Measurements from ENCODE around the gene PGM2.
"Not testable (repeated sequence)": the region's sequence is repeated elsewhere in the genome, so short reads cannot be mapped to it uniquely, and the experiment has no call there.

The PGM2 gene

GRCh38 chr4:37820458-37820857 is 6.0 kb upstream of the PGM2 start:
- not testable (repeated sequence) for DNase-seq

DNA sequence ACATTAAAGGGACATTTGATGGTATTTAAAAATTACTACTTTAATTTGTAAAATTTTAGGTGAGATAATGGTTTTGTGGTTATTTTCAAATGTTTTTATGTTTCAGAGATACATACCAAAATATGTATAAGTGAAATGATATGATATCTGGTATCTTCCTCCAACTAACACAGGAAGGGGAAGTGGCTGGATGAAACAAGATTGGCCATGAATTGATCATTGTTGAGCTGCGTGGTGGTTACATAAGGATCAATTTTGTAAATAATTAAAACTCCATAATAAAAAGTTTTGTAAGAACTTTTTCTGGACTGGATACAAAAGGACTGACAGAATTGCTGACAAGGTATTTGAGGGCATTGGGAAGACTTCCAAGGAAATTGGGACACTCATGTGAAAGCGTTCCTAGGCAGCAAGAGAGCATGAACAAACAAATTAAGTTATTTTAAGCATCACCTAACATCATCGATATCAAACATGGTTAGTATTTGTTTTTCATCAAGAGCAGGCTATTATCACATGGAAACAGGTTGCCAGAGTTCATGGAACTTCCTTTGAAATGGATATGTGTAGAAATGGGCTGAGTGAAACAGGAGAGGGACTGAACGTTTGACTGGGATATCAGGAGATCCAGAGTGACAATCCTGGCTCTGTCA is 4.4 kb upstream of the PGM2 start:
- DNase-seq, result no peak

GRCh38 chr4:37825501-37825900 is 985 bp upstream of the PGM2 start:
- DNase-seq, result not testable (repeated sequence)

DNA sequence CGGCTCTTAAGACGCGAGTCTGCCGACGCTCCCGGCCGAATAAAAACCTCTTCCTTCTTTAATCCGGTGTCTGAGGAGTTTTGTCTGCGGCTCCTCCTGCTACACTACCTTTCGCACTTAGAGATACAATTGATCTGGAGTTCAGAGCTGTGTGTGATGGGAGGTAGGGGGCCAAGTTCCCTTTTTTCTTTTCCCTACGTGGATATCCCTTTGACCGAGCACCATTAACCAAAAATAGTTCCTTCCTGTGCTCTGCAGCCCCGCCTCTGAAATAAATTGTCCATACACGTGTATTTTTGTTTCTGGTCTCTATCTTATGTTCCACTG is 555 bp upstream of the PGM2 start:
- no peak for DNase-seq

GRCh38 chr4:37827030-37827685 is 672 bp downstream of the PGM2 start:
- no peak for DNase-seq

DNA sequence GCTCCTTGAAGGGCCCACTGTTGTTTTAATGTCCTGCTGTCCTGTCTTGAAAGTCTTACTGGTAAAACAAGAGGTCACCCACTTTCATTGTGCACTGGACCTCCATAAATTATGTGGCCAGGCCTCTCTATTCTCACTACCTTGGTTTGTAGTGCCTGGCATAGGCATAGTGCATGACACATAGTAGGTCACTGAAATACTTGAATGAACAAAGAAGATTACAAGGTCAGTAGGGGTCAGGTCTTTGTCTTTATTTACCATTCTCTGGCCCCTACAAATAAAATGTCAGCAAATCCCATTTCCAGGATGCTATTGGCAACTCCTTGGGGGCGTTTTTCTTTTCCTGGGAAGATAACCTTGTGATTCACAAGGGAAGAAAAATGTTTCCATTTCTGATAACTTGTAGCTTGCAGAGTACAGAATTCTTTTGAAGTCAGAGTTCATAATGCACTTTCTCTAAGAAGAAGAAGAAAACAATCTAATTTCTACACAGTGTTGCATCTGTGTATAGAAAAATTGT is 1.4 kb downstream of the PGM2 start:
- DNase-seq, result no peak

DNA sequence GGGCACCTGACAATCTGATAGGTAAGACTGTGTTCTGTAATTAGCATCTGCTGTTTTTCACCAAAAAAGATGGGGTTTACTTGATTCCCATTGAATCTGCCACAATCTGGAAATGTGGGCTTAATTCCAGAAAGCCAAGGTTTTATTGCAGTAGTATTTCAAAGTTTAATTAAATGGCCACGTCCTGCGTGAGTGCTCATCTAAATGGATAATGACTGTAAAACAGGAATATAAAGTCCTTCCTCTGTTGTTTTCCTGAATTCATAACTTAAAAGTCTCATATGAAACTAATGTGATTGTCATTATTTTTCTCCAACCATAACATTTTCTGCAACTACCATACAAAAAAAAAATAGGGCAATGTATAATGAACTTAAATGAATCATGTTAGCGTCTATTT is 2.4 kb downstream of the PGM2 start:
- DNase-seq, result no peak

GRCh38 chr4:37830640-37831039 is 4.2 kb downstream of the PGM2 start:
- no peak for DNase-seq

DNA sequence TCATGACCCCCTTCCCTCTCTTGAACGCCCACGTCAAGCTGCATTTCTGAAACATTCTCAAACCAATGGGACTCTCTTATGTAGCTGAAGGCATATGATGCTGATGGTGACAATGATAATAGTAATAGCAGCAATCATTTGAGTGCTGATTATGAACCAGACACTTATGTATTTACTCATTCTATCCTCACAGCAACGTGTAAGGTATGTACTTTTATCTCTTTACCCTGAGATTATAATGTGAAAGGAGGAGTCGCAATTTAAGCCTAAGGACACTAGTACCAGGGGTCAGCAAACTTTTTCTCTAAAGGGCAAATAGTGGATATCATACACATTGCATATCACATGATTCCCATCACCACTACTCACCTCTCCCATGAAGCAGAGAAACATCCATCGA is 8.5 kb downstream of the PGM2 start:
- DNase-seq, result no peak

GRCh38 chr4:37835806-37836205 is 9.3 kb downstream of the PGM2 start:
- no peak for DNase-seq

DNA sequence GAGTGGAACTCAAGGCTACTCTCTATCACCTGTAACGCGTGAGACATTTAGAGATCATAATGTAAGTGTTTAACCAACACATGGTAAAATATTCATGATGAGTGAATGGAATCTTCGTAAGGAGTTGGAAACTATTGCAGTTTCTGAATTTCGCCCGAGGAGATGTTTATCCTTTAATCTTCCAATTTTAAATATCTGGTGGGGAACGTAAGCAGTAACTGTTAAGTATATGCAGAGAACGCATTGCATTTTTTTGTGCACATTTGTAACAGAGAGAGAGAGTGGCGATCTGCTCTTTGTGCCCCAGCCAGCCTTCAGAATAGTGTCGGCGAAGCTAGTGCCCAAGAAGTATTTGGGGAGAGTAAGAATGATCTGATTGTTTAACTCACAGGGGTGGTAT is 9.8 kb downstream of the PGM2 start:
- DNase-seq, result no peak

DNA sequence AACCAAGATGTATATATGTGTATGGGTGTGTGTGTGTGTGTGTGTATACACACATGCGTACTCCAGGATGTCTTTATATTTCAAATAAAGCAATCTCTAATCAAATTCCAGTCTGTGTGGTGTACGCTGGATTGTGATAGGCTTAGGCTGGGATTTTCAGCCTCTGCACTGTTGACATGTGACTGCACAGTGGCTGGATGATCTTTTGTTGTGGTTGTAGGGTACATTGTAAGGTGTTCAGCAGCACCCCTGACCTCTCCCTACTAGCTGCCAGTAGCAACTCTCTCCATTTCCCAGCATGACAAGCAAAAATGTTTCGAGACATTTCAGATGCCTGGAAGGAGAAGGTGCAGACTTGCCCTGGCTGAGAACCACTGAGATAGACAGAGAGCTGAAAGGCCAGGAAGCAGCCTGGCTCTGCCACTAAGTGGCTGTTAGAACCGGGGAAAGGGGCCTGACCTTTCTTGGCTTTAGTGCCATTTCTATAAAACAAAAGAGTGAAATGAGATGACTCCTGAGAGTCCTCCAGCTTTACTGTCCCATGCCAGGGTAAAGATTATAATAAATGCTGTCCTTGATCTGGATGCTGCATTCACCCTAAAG is 10.5 kb downstream of the PGM2 start:
- no peak for DNase-seq

GRCh38 chr4:37837446-37837845 is 11.0 kb downstream of the PGM2 start:
- DNase-seq, result no peak

GRCh38 chr4:37839426-37839825 is 12.9 kb downstream of the PGM2 start:
- DNase-seq, result no peak

DNA sequence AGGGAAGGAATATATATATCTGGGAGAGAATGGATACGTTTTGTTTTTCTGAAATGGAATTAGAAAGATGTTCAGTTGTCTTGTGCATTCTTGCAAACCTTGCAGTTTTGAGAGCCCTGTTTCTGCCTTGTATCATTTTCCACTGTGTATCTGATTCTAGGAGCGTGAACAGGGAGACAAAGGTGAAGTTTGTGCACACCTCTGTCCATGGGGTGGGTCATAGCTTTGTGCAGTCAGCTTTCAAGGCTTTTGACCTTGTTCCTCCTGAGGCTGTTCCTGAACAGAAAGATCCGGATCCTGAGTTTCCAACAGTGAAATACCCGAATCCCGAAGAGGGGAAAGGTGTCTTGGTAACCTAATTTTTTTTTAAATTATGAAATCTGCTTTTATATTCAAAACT is 17.7 kb downstream of the PGM2 start:
- no peak for DNase-seq

DNA sequence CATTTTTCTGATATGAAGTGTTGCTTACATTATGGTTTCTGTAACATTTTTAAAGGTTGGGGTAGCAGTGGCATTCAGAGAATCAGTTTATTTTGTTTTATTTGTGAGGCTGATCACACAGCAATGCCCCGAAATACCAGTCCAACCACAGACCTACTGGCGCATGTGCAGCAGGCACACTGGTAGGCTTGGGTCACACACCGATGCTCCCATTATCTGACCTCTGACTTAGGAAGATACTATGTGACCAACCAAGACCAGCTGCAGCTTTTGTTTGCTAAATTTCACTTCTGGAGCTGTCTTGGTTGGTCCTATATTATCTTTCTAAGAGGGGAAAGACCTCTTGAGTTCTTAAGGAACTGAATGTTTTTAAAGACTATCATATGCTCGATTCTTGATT is 18.7 kb downstream of the PGM2 start:
- no peak for DNase-seq

DNA sequence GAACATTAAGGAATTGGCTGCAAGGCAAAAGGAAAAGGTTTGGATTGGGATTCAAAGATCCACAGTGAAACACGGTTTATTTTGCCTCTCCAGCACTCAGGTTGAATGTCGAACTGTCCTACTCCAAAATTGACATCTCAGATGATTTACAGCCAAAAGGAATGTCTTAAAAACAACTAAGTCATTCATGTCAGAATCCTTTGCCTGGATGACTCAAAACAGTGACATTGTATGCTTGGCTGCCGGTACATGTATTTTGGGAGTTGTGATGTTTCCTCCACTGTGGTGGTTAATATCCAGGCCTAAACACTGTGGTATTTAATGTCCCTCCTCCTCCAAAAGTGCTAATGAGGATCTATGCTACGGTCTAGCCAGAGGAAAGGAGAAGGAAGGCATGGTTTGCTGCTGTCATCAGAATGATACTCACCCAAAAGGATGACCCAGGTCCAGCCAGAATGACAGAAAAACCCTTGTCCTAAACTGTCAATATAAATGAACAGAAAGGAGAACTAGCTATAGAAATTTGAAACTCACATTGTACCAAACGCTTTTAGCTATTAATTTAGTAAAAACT is 20.9 kb downstream of the PGM2 start:
- DNase-seq, result no peak

- DNase-seq, result no peak
Measured at GRCh38 chr4:37852376-37852775, 25.9 kb downstream of the PGM2 start.

DNA sequence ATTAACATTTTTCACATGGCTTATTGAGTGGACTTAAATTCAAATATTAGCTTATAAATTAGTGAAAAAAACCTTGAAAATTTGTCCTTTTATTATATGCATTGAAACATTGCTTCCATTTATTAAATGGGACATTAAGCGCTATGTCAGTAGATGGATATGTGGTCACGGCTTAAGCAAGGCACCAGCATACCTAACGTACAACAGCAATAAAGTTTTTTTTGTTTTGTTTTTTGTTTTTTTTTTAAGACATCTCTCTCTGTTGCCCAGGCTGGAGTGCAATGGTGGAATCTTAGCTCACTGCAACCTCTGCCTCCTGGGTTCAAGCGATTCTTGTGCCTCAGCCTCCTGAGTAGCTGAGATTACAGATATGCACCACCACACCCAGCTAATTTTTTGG is 31.6 kb downstream of the PGM2 start:
- DNase-seq, result no peak

- no peak for DNase-seq
Measured at GRCh38 chr4:37858872-37859271, 32.4 kb downstream of the PGM2 start.

DNA sequence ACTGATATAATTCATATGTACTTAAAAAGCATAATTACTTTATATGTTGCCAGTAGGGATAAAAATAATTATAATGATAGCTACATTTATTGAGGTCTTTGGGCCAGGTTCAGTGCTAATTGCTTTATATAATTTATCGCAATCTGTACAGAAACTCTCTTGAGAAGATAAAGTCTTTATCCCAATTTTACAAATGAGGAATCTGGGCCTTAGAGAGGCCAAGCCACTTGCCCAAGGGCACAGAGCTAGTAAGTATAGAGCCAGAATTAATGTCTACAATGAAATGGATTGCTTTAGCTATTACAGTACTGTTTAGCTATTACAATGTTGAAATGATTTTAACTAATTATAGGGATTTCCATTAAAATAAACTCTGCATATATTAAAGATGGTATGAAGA is 33.8 kb downstream of the PGM2 start:
- no peak for DNase-seq

DNA sequence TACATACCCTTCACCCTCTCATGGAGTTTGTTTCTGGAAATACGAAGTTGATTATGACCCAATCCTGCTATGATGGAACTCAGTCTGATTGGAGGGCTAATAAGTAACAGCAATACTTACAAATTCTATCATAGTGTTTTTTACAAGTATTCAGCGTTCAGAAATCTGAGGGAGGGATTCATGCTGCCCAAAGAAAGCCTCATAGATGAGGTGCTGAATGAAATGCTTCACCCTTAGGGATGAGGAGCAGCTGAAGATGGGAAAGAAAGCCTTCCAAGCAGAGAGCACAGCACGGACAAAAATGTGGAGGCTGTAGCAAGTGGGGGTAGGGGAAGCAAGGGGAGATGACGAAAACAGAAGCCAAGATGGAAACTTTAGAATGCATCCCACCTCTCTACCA is 36.5 kb downstream of the PGM2 start:
- DNase-seq, result no peak

GRCh38 chr4:37864786-37865185 is 38.3 kb downstream of the PGM2 start:
- no peak for DNase-seq

- no peak for DNase-seq
Measured at GRCh38 chr4:37865450-37865849, 39.0 kb downstream of the PGM2 start.
